Measurements from ENCODE around the gene UNC5A. TPM values are rescaled to one million over a fixed set of nuclear protein-coding genes. Genes with fewer than 3 reads are reported as not detected.

The UNC5A gene
- total RNA-seq, 1 donor from 2014 or later, result 0.21 TPM

- Histone ChIP-seq H3K36me3 (no peaks in the 10 kb centered on the region), H3K4me1 (no peaks in the 10 kb centered on the region), H3K9me3 (no peaks in the 10 kb centered on the region), H3K27ac (no peak overlapping the region), H3K27me3 (ENCODE audit: low read depth) (peaks cover 48% of the 10 kb centered on the region), H3K4me3 (no peak overlapping the region)
- intact Hi-C loops (cut with DNase I), result no loop called here
- no peak for DNase-seq
- ATAC-seq, result no peak
- no peak for TF ChIP-seq CTCF (IDR thresholded peaks at IDR 0.05)
Observed at GRCh38 chr5:176878463-176878862, 68.1 kb downstream of the UNC5A start.

DNA sequence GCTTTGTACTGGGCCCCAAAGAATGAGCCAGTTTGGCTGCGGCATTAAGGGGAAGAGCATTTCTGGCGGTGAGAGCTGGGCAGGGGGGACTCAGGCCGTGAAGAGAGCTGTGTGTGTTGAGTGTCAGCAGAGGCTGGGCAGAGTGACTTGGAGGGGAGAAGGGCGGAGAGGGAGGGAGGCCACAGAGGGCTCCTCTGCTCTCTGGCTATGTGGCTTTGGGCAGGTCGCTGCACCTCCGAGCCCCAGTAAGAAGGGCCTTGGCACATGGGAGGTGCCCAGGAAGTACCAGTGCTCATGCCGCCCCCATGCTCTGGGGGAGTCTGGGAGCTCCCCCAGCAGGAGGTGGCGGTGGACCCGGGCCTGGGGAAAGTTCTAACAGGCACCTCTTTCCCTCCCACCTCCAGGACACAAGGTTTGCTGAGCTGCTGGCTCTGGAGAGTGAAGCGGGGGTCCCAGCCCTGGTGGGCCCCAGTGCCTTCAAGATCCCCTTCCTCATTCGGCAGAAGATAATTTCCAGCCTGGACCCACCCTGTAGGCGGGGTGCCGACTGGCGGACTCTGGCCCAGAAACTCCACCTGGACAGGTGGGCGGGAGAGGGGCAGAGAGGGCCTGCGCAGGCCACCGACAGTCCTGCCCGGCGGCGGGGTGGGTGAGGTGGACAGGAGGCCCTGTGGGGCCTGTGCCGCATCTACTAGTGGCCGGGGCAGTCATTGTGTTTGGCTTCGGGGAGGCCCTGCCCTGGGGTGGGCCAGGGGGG lies 68.7 kb downstream of the UNC5A start:
- intact Hi-C loops (cut with DNase I), result no loop called here
- Histone ChIP-seq H3K27ac (no peak overlapping the region), H3K4me3 (no peak overlapping the region), H3K36me3 (no peaks in the 10 kb centered on the region), H3K27me3 (ENCODE audit: low read depth) (peaks cover 48% of the 10 kb centered on the region), H3K4me1 (no peaks in the 10 kb centered on the region), H3K9me3 (no peaks in the 10 kb centered on the region)
- no peak for TF ChIP-seq CTCF (IDR thresholded peaks at IDR 0.05)
- DNase-seq (no peak), ATAC-seq (no peak)

- peaks cover 42% of the 10 kb centered on the region for H3K27me3 ChIP-seq (ENCODE audit: low read depth)
- no peak overlapping the region for H3K4me3 ChIP-seq
- DNase-seq, result no peak
- no peak for ATAC-seq
- H3K4me1 ChIP-seq, result no peaks in the 10 kb centered on the region
- intact Hi-C loops (cut with DNase I), result no loop called here
- TF ChIP-seq CTCF (IDR thresholded peaks at IDR 0.05), result no peak
- H3K9me3 ChIP-seq, result no peaks in the 10 kb centered on the region
- no peak overlapping the region for H3K27ac ChIP-seq
- no peaks in the 10 kb centered on the region for H3K36me3 ChIP-seq
Observed at GRCh38 chr5:176879663-176880361, 69.5 kb downstream of the UNC5A start.

GRCh38 chr5:176880366-176881020 lies 70.1 kb downstream of the UNC5A start:
- no peaks in the 10 kb centered on the region for H3K9me3 ChIP-seq
- no peaks in the 10 kb centered on the region for H3K36me3 ChIP-seq
- TF ChIP-seq CTCF (IDR thresholded peaks at IDR 0.05), result no peak
- peaks cover 36% of the 10 kb centered on the region for H3K27me3 ChIP-seq (ENCODE audit: low read depth)
- ATAC-seq (no peak), DNase-seq (no peak)
- no peak overlapping the region for H3K27ac ChIP-seq
- intact Hi-C loops (cut with DNase I), result no loop called here
- H3K4me3 ChIP-seq, result no peak overlapping the region
- H3K4me1 ChIP-seq, result no peaks in the 10 kb centered on the region

DNA sequence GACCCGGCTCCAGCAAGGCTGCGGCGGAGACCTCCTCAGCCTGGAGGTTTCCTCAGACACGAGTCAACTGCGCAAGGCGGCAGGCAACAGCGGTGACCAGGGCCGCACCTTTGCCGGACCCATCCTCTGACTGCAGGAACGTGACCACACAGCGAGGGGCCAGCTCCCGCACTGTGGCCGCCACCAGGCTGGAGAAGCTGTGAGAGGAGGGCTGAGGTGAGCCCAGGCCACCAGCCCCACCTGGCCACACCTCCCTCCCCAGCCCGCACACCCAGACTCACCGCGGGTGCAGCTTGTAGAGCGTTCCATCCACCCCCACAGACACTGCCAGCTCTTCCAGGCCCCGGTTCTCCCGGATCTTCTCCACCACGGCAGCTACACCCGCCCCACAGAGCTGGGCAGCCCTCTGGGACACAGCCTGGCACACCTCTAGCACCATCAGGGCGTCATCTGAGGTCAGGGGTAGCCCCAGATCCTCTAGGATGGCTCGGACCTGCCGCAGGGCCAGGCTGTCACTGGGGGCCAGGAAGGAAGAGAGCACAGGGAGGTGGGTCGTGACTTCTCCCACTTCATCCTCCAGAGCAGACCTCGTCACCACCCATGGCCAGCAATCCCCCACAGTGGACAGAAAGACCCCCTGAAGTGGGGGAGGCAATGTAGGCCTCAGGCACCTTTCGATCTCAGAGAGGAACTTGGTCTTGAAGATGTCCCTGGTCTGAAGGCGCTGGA lies 70.8 kb downstream of the UNC5A start:
- Histone ChIP-seq H3K27ac (no peak overlapping the region), H3K4me1 (no peaks in the 10 kb centered on the region), H3K4me3 (no peak overlapping the region), H3K27me3 (ENCODE audit: low read depth) (peaks cover 29% of the 10 kb centered on the region), H3K36me3 (no peaks in the 10 kb centered on the region), H3K9me3 (no peaks in the 10 kb centered on the region)
- no peak for ATAC-seq
- TF ChIP-seq CTCF (IDR thresholded peaks at IDR 0.05), result no peak
- intact Hi-C loops (cut with DNase I), result no loop called here
- DNase-seq, result peak; percentile 14

Data from lower lobe of right lung (tissue), 2 donors.